Kidney (tissue), 14 donors: ENCODE data around the gene CD300E. TPM values are rescaled to one million over a fixed set of nuclear protein-coding genes. Genes with fewer than 3 reads are reported as not detected.
"Not testable (repeated sequence)": the region's sequence is repeated elsewhere in the genome, so short reads cannot be mapped to it uniquely, and the experiment has no call there.

ENCODE experiments used
- DNase-seq, 5 donors: peaks; one replicate each; pipeline ENCODE4 v3.0.0-alpha.2; 2013 to 2020
- FAIRE-seq: peaks from 2 replicates; lab custom pipeline; 2012; peaks lifted over from hg19 to GRCh38; lab: Jason Lieb, UNC
- H3K27ac ChIP-seq, 2 donors: one replicate each; pipeline ENCODE4 v1.7.0; 2013; ENCODE audit warnings: low read depth in 2 of 2, low read length in 2 of 2, inconsistent platforms in 1 of 2
- H3K27me3 ChIP-seq: one replicate; pipeline ENCODE4 v1.7.1; 2013; ENCODE audit warnings: low read length, inconsistent platforms; ENCODE audit not compliant: control insufficient read depth, insufficient read depth
- H3K36me3 ChIP-seq, 3 donors: one replicate each; pipeline versions ENCODE4 v1.7.0 to v1.7.1; 2013; ENCODE audit warnings: low read length in 3 of 3, control low read depth in 1 of 3, inconsistent platforms in 1 of 3; ENCODE audit not compliant: insufficient read depth in 3 of 3, control insufficient read depth in 2 of 3
- H3K4me1 ChIP-seq, 3 donors: one replicate each; pipeline versions ENCODE4 v1.7.0 to v1.7.1; 2013; ENCODE audit warnings: low read length in 3 of 3, inconsistent platforms in 1 of 3, low read depth in 1 of 3; ENCODE audit not compliant: control insufficient read depth in 2 of 3, insufficient read depth in 2 of 3
- H3K4me3 ChIP-seq, 3 donors: one replicate each; pipeline versions ENCODE4 v1.7.0 to v1.8.1; 2013; ENCODE audit warnings: low read length in 3 of 3, control low read depth in 1 of 3, inconsistent platforms in 1 of 3
- H3K9ac ChIP-seq, 3 donors: one replicate each; pipeline versions ENCODE4 v1.7.0 to v1.7.1; 2013; ENCODE audit warnings: low read length in 3 of 3, control low read depth in 1 of 3, inconsistent platforms in 1 of 3
- H3K9me3 ChIP-seq, 3 donors: one replicate each; pipeline versions ENCODE4 v1.7.0 to v1.7.1; 2013; ENCODE audit warnings: low read length in 3 of 3, control low read depth in 1 of 3, inconsistent platforms in 1 of 3; ENCODE audit not compliant: control insufficient read depth in 2 of 3, insufficient read depth in 1 of 3
- CTCF ChIP-seq: IDR thresholded peaks from 3 replicates; pipeline ENCODE4 v1.5.1; 2012; ENCODE audit warnings: mild to moderate bottlenecking, moderate library complexity, borderline replicate concordance; ENCODE audit not compliant: insufficient read depth; ENCODE audit errors: extremely low read depth
- intact Hi-C: fragments of 100-400 bp; cut with DNase I; formaldehyde crosslinking; loops from one replicate; pipeline ENCODE4 v1.11.1; 2022
- polyA plus RNA-seq: library from polyadenylated mRNA; stranded (reverse); fragments of 350-450 nt; fragmentation: Illumina TruSeq; extraction: RNeasy Lipid Tissue Mini Kit (QIAGEN cat#74804); gene quantifications from one replicate; pipeline ENCODE4 v1.2.3, GENCODE V29; 2014; ENCODE audit warnings: low read depth, low replicate concordance; ENCODE audit not compliant: insufficient read depth
- total RNA-seq: library from RNA; stranded (reverse); fragmentation: NEBNext Ultra II Directional; extraction: Animal tissue kit (Norgen Biotek cat#: 25700); gene quantifications from one replicate; pipeline ENCODE4 v1.2.1, GENCODE V29; 2021
- donor health status: control.
- donor health status: control.
- donor health status: control.
- donor health status: control.
- donor health status: control.
- donor health status: DM: yes; HTN: yes; CAD: no.
- donor health status: Normal renal cell carcinoma (clear cell type).

The CD300E gene
- total and polyA plus RNA-seq, 2 donors from 2014 or later, result 0.39 to 2.5 TPM

GRCh38 chr17:74579900-74580299 lies 43.6 kb downstream of the CD300E start:
- H3K4me1 ChIP-seq, result no peaks in the 10 kb centered on the region
- H3K9me3 ChIP-seq, result no peaks in the 10 kb centered on the region
- intact Hi-C loops, result no loop called here
- no peak for FAIRE-seq
- no peaks in the 10 kb centered on the region for H3K27me3 ChIP-seq
- H3K4me3 ChIP-seq, result no peak overlapping the region
- no peak overlapping the region for H3K27ac ChIP-seq
- no peak for TF ChIP-seq CTCF
- H3K36me3 ChIP-seq, result no peaks in the 10 kb centered on the region
- no peak overlapping the region for H3K9ac ChIP-seq
- no peak for DNase-seq

GRCh38 chr17:74578979-74579378 lies 44.6 kb downstream of the CD300E start:
- H3K4me3 ChIP-seq, result no peak overlapping the region
- FAIRE-seq, result no peak
- intact Hi-C loops, result no loop called here

GRCh38 chr17:74574489-74575142 lies 48.9 kb downstream of the CD300E start:
- TF ChIP-seq CTCF, result no peak
- no peaks in the 10 kb centered on the region for H3K27me3 ChIP-seq
- H3K9me3 ChIP-seq, result peaks cover 0 to 3% (median 0%) of the 10 kb centered on the region in 3 donors
- no peak for FAIRE-seq
- no peak overlapping the region for H3K9ac ChIP-seq
- H3K27ac ChIP-seq, result no peak overlapping the region
- no peaks in the 10 kb centered on the region for H3K36me3 ChIP-seq
- intact Hi-C loops, result no loop called here
- no peak for DNase-seq
- no peak overlapping the region for H3K4me3 ChIP-seq
- no peaks in the 10 kb centered on the region for H3K4me1 ChIP-seq

More at GRCh38 chr17:74578979-74579378, 44.6 kb downstream of the CD300E start:
- no peaks in the 10 kb centered on the region for H3K4me1 ChIP-seq
- DNase-seq, result no peak
- no peak overlapping the region for H3K27ac ChIP-seq
- no peak overlapping the region for H3K9ac ChIP-seq
- no peaks in the 10 kb centered on the region for H3K9me3 ChIP-seq
- TF ChIP-seq CTCF, result no peak
- H3K36me3 ChIP-seq, result no peaks in the 10 kb centered on the region
- no peaks in the 10 kb centered on the region for H3K27me3 ChIP-seq

- H3K27me3 ChIP-seq, intact Hi-C loops, DNase-seq, H3K9me3 ChIP-seq, FAIRE-seq, H3K27ac ChIP-seq, H3K36me3 ChIP-seq, H3K4me3 ChIP-seq, H3K9ac ChIP-seq, H3K4me1 ChIP-seq: not testable (repeated sequence)
These were observed 49.9 kb downstream of the CD300E start for GRCh38 chr17:74573635-74574034.
